Astrocyte (in vitro differentiated cells and primary cell): ENCODE measurements around the gene NCEH1. TPM values are rescaled to one million over a fixed set of nuclear protein-coding genes. Genes with fewer than 3 reads are reported as not detected.

Source experiments
- DNase-seq: peaks from one replicate; pipeline ENCODE4 v3.0.0-alpha.2; 2010; ENCODE audit warnings: low read depth
- FAIRE-seq: peaks from 2 replicates; lab custom pipeline; 2011; peaks lifted over from hg19 to GRCh38; lab: Jason Lieb, UNC
- H2AFZ ChIP-seq: 2 replicates; pipeline ENCODE4 v1.6.0; 2012; ENCODE audit warnings: low read depth, low read length, inconsistent platforms
- H3K27ac ChIP-seq: 2 replicates; pipeline ENCODE4 v1.5.1; 2011; ENCODE audit warnings: low read depth, low read length, inconsistent platforms
- H3K27me3 ChIP-seq: 2 replicates; pipeline ENCODE4 v1.6.0; 2011; ENCODE audit warnings: low read length, inconsistent platforms; ENCODE audit not compliant: insufficient read depth
- H3K36me3 ChIP-seq: 2 replicates; pipeline ENCODE4 v1.5.1; 2011; ENCODE audit warnings: low read length, inconsistent platforms; ENCODE audit not compliant: insufficient read depth
- H3K4me1 ChIP-seq: 2 replicates; pipeline ENCODE4 v1.5.1; 2011; ENCODE audit warnings: low read length, inconsistent platforms; ENCODE audit not compliant: insufficient read depth
- H3K4me2 ChIP-seq: 2 replicates; pipeline ENCODE4 v1.6.0; 2012; ENCODE audit warnings: low read length, inconsistent platforms
- H3K4me3 ChIP-seq: 2 replicates; pipeline ENCODE4 v1.5.1; 2011; ENCODE audit warnings: low read depth, mild to moderate bottlenecking, low read length, inconsistent platforms; ENCODE audit not compliant: insufficient read depth
- H3K79me2 ChIP-seq: 2 replicates; pipeline ENCODE4 v1.6.0; 2012; ENCODE audit warnings: mild to moderate bottlenecking, low read length, inconsistent platforms; ENCODE audit not compliant: insufficient read depth
- H3K9ac ChIP-seq: 2 replicates; pipeline ENCODE4 v1.6.0; 2012; ENCODE audit warnings: mild to moderate bottlenecking, low read length, inconsistent platforms
- H3K9me3 ChIP-seq: 2 replicates; pipeline ENCODE4 v1.5.1; 2012; ENCODE audit warnings: low read depth, mild to moderate bottlenecking, low read length, inconsistent platforms; ENCODE audit not compliant: insufficient read depth
- H4K20me1 ChIP-seq: 2 replicates; pipeline ENCODE4 v1.6.0; 2012; ENCODE audit warnings: low read length, inconsistent platforms; ENCODE audit not compliant: insufficient read depth
- H3K27ac Mint-ChIP-seq: one replicate; pipeline ENCODE4 v1.8.0; 2021; ENCODE audit warnings: mild to moderate bottlenecking, mixed read lengths; ENCODE audit not compliant: unreplicated experiment
- H3K27me3 Mint-ChIP-seq: one replicate; pipeline ENCODE4 v1.8.0; 2021; ENCODE audit warnings: low read depth, mixed read lengths; ENCODE audit not compliant: unreplicated experiment
- H3K36me3 Mint-ChIP-seq: one replicate; pipeline ENCODE4 v1.8.0; 2021; ENCODE audit warnings: low read depth, mixed read lengths; ENCODE audit not compliant: unreplicated experiment
- H3K4me1 Mint-ChIP-seq: one replicate; pipeline ENCODE4 v1.8.0; 2021; ENCODE audit warnings: low read depth, mixed read lengths; ENCODE audit not compliant: unreplicated experiment
- H3K4me3 Mint-ChIP-seq: one replicate; pipeline ENCODE4 v1.8.0; 2021; ENCODE audit warnings: mild to moderate bottlenecking, moderate library complexity, mixed read lengths; ENCODE audit not compliant: unreplicated experiment
- H3K9me3 Mint-ChIP-seq: one replicate; pipeline ENCODE4 v1.8.0; 2021; ENCODE audit warnings: mild to moderate bottlenecking, mixed read lengths; ENCODE audit not compliant: unreplicated experiment
- CTCF ChIP-seq: IDR thresholded peaks from 2 replicates; pipeline ENCODE4 v1.5.1; 2011; ENCODE audit warnings: low read depth, mild to moderate bottlenecking, inconsistent platforms, low read length, moderate library complexity; ENCODE audit not compliant: insufficient read depth
- EZH2 ChIP-seq: IDR thresholded peaks from 2 replicates; pipeline ENCODE4 v1.6.1; 2012; ENCODE audit warnings: mild to moderate bottlenecking, low read length, inconsistent platforms; ENCODE audit not compliant: insufficient read depth
- total RNA-seq: library from RNA; stranded (reverse); gene quantifications from 2 replicates; pipeline ENCODE4 v1.2.1, GENCODE V29; 2021

NCEH1 gene
- total RNA-seq, 1 donor from 2014 or later, result 14.1 TPM

GRCh38 chr3:172624999-172625398 lies 85.9 kb downstream of the NCEH1 start:
- FAIRE-seq, result no peak

GRCh38 chr3:172622916-172623700 lies 87.8 kb downstream of the NCEH1 start:
- no peak overlapping the region for H3K4me3 ChIP-seq

More at GRCh38 chr3:172624999-172625398, 85.9 kb downstream of the NCEH1 start:
- Histone ChIP-seq H3K79me2 (no peaks in the 10 kb centered on the region), H2AFZ (no peak overlapping the region), H3K27ac (no peak overlapping the region), H4K20me1 (no peaks in the 10 kb centered on the region), H3K4me1 (peaks cover 20% of the 10 kb centered on the region), H3K36me3 (no peaks in the 10 kb centered on the region), H3K9me3 (no peaks in the 10 kb centered on the region), H3K27me3 (no peaks in the 10 kb centered on the region), H3K9ac (no peak overlapping the region), H3K4me3 (no peak overlapping the region), H3K4me2 (no peak overlapping the region)
- Mint-ChIP-seq H3K27ac (no peak overlapping the region), H3K27me3 (no peaks in the 10 kb centered on the region), H3K4me1 (peaks cover 14% of the 10 kb centered on the region), H3K4me3 (no peak overlapping the region), H3K9me3 (no peaks in the 10 kb centered on the region), H3K36me3 (no peaks in the 10 kb centered on the region)
- DNase-seq, result no peak
- TF ChIP-seq CTCF (no peak), EZH2 (no peak)

More at GRCh38 chr3:172622916-172623700, 87.8 kb downstream of the NCEH1 start:
- FAIRE-seq, result no peak
- Histone ChIP-seq H4K20me1 (no peaks in the 10 kb centered on the region), H3K4me1 (peaks cover 20% of the 10 kb centered on the region), H3K27me3 (no peaks in the 10 kb centered on the region), H3K9ac (no peak overlapping the region), H2AFZ (no peak overlapping the region), H3K9me3 (no peaks in the 10 kb centered on the region), H3K27ac (peak overlapping the region; percentile 10), H3K36me3 (no peaks in the 10 kb centered on the region), H3K4me2 (peak overlapping the region; percentile 51), H3K79me2 (no peaks in the 10 kb centered on the region)
- H3K9me3 Mint-ChIP-seq, result no peaks in the 10 kb centered on the region
- TF ChIP-seq EZH2 (no peak), CTCF (peak; percentile 79)
- peaks cover 10% of the 10 kb centered on the region for H3K4me1 Mint-ChIP-seq
- H3K27ac Mint-ChIP-seq, result no peak overlapping the region
- peak; percentile 74 for DNase-seq
- H3K4me3 Mint-ChIP-seq, result no peak overlapping the region
- H3K36me3 Mint-ChIP-seq, result no peaks in the 10 kb centered on the region
- H3K27me3 Mint-ChIP-seq, result no peaks in the 10 kb centered on the region
